HepG2 (cell line): ENCODE measurements around the gene TARS3. TPM values are rescaled to one million over a fixed set of nuclear protein-coding genes. Genes with fewer than 3 reads are reported as not detected.
"Not testable (repeated sequence)": the region's sequence is repeated elsewhere in the genome, so short reads cannot be mapped to it uniquely, and the experiment has no call there.

ENCODE experiments used
- ATAC-seq: fragments of 200-7000 bp; cut with Tn5 transposase; 3 replicates; pipeline ENCODE4 v1.9.1; 2020; ENCODE audit warnings: mild to moderate bottlenecking, moderate library complexity
- BruUV-seq: library from RNA; stranded (reverse); fragments of 400-500 nt; replicated peaks from 2 replicates; lab custom pipeline; 2021; lab: Mats Ljungman, UMichigan
- CTCF ChIA-PET: fragments of 300-600 bp; formaldehyde crosslinking; extraction: SDS; loops from one replicate; lab custom pipeline; 2021; ENCODE audit warnings: low total read pairs, inconsistent platforms, low intra/inter-chr PET ratio; lab: Yijun Ruan, JAX
- POLR2A ChIA-PET: fragments of 350-600 bp; sonication (Branson Sonifier 250); formaldehyde crosslinking; loops from one replicate; lab custom pipeline; 2020; ENCODE audit warnings: antibody characterized with exemption, inconsistent platforms; lab: Yijun Ruan, JAX
- DNase-seq: peaks from one replicate; pipeline ENCODE4 v3.0.0-alpha.2; 2015; ENCODE audit warnings: low spot score
- FAIRE-seq: peaks from 3 replicates; lab custom pipeline; 2011; peaks lifted over from hg19 to GRCh38; lab: Jason Lieb, UNC
- H2AFZ ChIP-seq: one replicate; pipeline ENCODE4 v1.6.1; 2011; ENCODE audit warnings: low read length, inconsistent platforms
- H3K27ac ChIP-seq: fragments of 300-600 bp; 3 replicates; pipeline ENCODE4 v1.8.0; 2011; ENCODE audit warnings: mixed run types, mild to moderate bottlenecking, mixed read lengths, low read length, inconsistent platforms; ENCODE audit not compliant: insufficient read depth; ENCODE audit errors: extremely low read length
- H3K27me3 ChIP-seq, 2 experiments: fragments of 200-600 bp in 1 of 2; 2 replicates in 1 of 2; 3 replicates in 1 of 2; pipeline versions ENCODE4 v1.6.0 to v1.8.0; 2011; ENCODE audit warnings: low read length in 2 of 2, mild to moderate bottlenecking in 2 of 2, moderate library complexity in 2 of 2, inconsistent platforms in 1 of 2; ENCODE audit not compliant: insufficient read depth in 2 of 2, control insufficient read depth in 1 of 2
- H3K36me3 ChIP-seq, 2 experiments: fragments of 200-600 bp in 1 of 2; replicated peaks in 1 of 2; 2 replicates in 1 of 2; 3 replicates in 1 of 2; pipeline versions ENCODE4 v1.5.1 to v1.8.0; 2011; ENCODE audit warnings: low read length in 2 of 2, inconsistent platforms in 1 of 2; ENCODE audit not compliant: insufficient read depth in 2 of 2, control insufficient read depth in 1 of 2
- H3K4me1 ChIP-seq: 2 replicates; pipeline ENCODE4 v1.5.1; 2012; ENCODE audit warnings: low read length, inconsistent platforms; ENCODE audit not compliant: insufficient read depth
- H3K4me2 ChIP-seq: 2 replicates; pipeline ENCODE4 v1.6.0; 2011; ENCODE audit warnings: low read depth, low read length, inconsistent platforms
- H3K4me3 ChIP-seq, 3 experiments: fragments of 200-600 bp in 1 of 3; sonication (generic), shearing (Covaris generic) in 1 of 3; replicated peaks in 1 of 3; 2 replicates each; pipeline ENCODE4 v1.5.1; 2011 to 2016; ENCODE audit warnings: low read length in 3 of 3, inconsistent platforms in 2 of 3, low read depth in 2 of 3, mild to moderate bottlenecking in 2 of 3, control low read depth in 1 of 3, mixed read lengths in 1 of 3; ENCODE audit not compliant: insufficient read depth in 1 of 3
- H3K79me2 ChIP-seq: one replicate; pipeline ENCODE4 v1.6.1; 2011; ENCODE audit warnings: low read length, inconsistent platforms; ENCODE audit not compliant: insufficient read depth
- H3K9ac ChIP-seq: 2 replicates; pipeline ENCODE4 v1.6.0; 2011; ENCODE audit warnings: mild to moderate bottlenecking, low read depth, low read length, inconsistent platforms; ENCODE audit not compliant: insufficient read depth
- H3K9me3 ChIP-seq: 2 replicates; pipeline ENCODE4 v1.5.1; 2012; ENCODE audit warnings: mild to moderate bottlenecking, low read length
- H4K20me1 ChIP-seq: 2 replicates; pipeline ENCODE4 v1.6.0; 2011; ENCODE audit warnings: inconsistent platforms, mild to moderate bottlenecking, low read length, moderate library complexity; ENCODE audit not compliant: insufficient read depth
- BORCS8-MEF2B ChIP-seq: sonication (generic); formaldehyde crosslinking; IDR thresholded peaks from 2 replicates; pipeline ENCODE4 v1.8.0; 2022; ENCODE audit warnings: mild to moderate bottlenecking, missing genetic modification reagents
- MAZ ChIP-seq, 2 experiments: sonication (generic) in 1 of 2; formaldehyde crosslinking in 1 of 2; IDR thresholded peaks; 2 replicates each; pipeline versions ENCODE4 v1.5.0 to v1.6.1; 2012 to 2020; ENCODE audit warnings: low read depth in 2 of 2, mild to moderate bottlenecking in 2 of 2, borderline replicate concordance in 1 of 2, improper control_type of control experiment in 1 of 2, low read length in 1 of 2, missing genetic modification reagents in 1 of 2, moderate library complexity in 1 of 2
- SRSF1 ChIP-seq: fragments of 200-400 bp; formaldehyde crosslinking; optimal IDR thresholded peaks from 2 replicates; pipeline ENCODE3; 2017; ENCODE audit warnings: mild to moderate bottlenecking, low read depth, low read length, moderate library complexity
- ZNF33A ChIP-seq: sonication (generic); formaldehyde crosslinking; IDR thresholded peaks from 2 replicates; pipeline ENCODE4 v1.5.1; 2020; ENCODE audit warnings: missing genetic modification reagents, mild to moderate bottlenecking, moderate library complexity, borderline replicate concordance
- WGBS: methylation state at CpG from one replicate; pipeline ENCODE4 v1.1.6; 2017; ENCODE audit warnings: low lambda C conversion rate; 5-methylcytosine and 5-hydroxymethylcytosine counted together
- in situ Hi-C: cut with HindIII; loops from 2 replicates; pipeline ENCODE4 v1.10.0; 2017; ENCODE audit warnings: low pct_unique_long_range_greater_than_20kb; ENCODE audit not compliant: extremely low pct_ligation_motif_present
- intact Hi-C: fragments of 100-400 bp; cut with micrococcal nuclease; formaldehyde crosslinking; loops from one replicate; pipeline ENCODE4 v1.10.0; 2022; ENCODE audit not compliant: unreplicated experiment
- polyA plus RNA-seq, 8 experiments: library from polyadenylated mRNA; depleted of rRNA in 3 of 8; stranded (reverse) in 7 of 8; unstranded in 1 of 8; fragments of >200 nt; fragmentation: Illumina TruSeq in 4 of 8; extraction: Trizol in 4 of 8; gene quantifications; 2 replicates each; pipeline versions ENCODE4 v1.2.1 to v1.2.3, GENCODE V29; 2011 to 2016; ENCODE audit warnings: low read depth in 4 of 8, missing spikeins in 1 of 8, mixed read lengths in 1 of 8; ENCODE audit not compliant: insufficient read depth in 1 of 8
- total RNA-seq, 5 experiments: library from RNA; depleted of rRNA; stranded (reverse); fragments of >200 nt; fragmentation: Illumina TruSeq; extraction: Trizol; gene quantifications; 2 replicates each; pipeline ENCODE4 v1.2.3, GENCODE V29; 2016; ENCODE audit warnings: low read depth in 1 of 5
- TF ChIP-seq, protein P1 (sequence below): IDR thresholded peaks from 2 replicates; pipeline ENCODE4 v1.4.0; 2020; ENCODE audit warnings: mild to moderate bottlenecking, missing genetic modification reagents
- TF ChIP-seq, protein P2 (sequence below): sonication (generic); formaldehyde crosslinking; IDR thresholded peaks from 2 replicates; pipeline ENCODE4 v1.5.0; 2020; ENCODE audit warnings: mild to moderate bottlenecking, missing genetic modification reagents, moderate library complexity

TARS3 gene
- total and polyA plus RNA-seq, 2 of the 13 experiments (the other 11 are each of a cell fraction or from before 2014, with no cell fraction given) = 4.1 to 11.7 TPM

DNA sequence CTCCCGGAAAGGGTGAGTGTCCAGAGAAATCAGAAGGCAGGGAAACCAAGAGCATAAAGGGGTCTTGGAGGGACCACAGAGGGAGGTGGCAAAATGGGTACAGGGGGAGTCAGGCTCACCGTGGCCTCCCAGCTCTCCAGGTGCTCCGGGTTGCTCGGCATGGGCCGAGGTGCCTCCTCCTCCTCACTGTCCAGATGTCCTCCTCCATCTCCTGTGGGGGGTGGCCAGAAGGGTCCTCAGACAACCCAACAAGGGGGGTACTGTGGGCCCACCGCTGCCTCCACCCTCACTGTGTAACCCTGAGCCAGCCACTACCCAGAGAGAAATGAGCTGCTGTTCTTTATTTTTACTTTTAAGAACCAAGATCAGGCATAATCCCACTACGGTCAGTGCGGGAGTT is 48.6 kb upstream of the TARS3 start (continued):
- TF ChIP-seq, protein P1, sequence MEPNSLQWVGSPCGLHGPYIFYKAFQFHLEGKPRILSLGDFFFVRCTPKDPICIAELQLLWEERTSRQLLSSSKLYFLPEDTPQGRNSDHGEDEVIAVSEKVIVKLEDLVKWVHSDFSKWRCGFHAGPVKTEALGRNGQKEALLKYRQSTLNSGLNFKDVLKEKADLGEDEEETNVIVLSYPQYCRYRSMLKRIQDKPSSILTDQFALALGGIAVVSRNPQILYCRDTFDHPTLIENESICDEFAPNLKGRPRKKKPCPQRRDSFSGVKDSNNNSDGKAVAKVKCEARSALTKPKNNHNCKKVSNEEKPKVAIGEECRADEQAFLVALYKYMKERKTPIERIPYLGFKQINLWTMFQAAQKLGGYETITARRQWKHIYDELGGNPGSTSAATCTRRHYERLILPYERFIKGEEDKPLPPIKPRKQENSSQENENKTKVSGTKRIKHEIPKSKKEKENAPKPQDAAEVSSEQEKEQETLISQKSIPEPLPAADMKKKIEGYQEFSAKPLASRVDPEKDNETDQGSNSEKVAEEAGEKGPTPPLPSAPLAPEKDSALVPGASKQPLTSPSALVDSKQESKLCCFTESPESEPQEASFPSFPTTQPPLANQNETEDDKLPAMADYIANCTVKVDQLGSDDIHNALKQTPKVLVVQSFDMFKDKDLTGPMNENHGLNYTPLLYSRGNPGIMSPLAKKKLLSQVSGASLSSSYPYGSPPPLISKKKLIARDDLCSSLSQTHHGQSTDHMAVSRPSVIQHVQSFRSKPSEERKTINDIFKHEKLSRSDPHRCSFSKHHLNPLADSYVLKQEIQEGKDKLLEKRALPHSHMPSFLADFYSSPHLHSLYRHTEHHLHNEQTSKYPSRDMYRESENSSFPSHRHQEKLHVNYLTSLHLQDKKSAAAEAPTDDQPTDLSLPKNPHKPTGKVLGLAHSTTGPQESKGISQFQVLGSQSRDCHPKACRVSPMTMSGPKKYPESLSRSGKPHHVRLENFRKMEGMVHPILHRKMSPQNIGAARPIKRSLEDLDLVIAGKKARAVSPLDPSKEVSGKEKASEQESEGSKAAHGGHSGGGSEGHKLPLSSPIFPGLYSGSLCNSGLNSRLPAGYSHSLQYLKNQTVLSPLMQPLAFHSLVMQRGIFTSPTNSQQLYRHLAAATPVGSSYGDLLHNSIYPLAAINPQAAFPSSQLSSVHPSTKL (CRISPR knock-in tag) = no peak
- TF ChIP-seq MAZ (IDR thresholded peaks at IDR 0.05; ENCODE audit: borderline replicate concordance, low read depth, low read length) = no peak
- no peak for TF ChIP-seq MAZ (CRISPR knock-in tag; IDR thresholded peaks at IDR 0.05; ENCODE audit: low read depth)
- no peak for TF ChIP-seq ZNF33A (CRISPR knock-in tag)
- no peak for TF ChIP-seq SRSF1
- TF ChIP-seq BORCS8-MEF2B (CRISPR knock-in tag) = no peak

DNA sequence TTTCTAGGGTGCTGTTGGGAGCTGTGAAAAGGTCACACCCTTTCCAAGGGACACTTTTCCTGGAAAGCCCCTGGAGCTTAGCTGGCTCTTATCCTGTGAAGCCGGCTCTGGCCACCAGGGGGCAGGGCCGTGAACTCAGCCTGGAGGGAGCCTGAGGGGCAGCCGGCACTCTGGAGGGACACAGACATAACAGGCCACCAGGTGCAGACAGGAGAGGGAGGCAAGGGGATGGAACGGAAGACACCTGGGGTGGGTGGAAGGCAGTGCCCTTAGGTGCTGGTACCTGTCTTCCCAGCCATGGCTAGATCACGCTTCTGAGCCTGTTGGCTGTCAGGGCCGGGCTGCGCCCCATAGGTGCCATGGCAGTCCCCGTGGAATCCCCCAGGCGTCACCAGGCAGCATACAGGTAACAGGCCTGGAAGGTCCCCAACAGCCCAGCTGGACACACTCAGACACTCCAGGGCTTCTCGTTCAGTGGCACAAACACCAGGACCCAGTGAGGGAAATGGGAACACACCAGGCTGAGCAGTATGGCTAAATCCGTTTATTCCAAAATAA is 42.9 kb upstream of the TARS3 start:
- H2AFZ ChIP-seq, H3K4me1 ChIP-seq, intact Hi-C loops, DNase-seq, H3K4me2 ChIP-seq, H3K27me3 ChIP-seq, H3K9ac ChIP-seq, H3K79me2 ChIP-seq, H3K4me3 ChIP-seq, H4K20me1 ChIP-seq, BruUV-seq, POLR2A ChIA-PET, H3K27ac ChIP-seq, CTCF ChIA-PET, in situ Hi-C loops, H3K36me3 ChIP-seq, H3K9me3 ChIP-seq: not testable (repeated sequence)
- TF ChIP-seq, protein P2, sequence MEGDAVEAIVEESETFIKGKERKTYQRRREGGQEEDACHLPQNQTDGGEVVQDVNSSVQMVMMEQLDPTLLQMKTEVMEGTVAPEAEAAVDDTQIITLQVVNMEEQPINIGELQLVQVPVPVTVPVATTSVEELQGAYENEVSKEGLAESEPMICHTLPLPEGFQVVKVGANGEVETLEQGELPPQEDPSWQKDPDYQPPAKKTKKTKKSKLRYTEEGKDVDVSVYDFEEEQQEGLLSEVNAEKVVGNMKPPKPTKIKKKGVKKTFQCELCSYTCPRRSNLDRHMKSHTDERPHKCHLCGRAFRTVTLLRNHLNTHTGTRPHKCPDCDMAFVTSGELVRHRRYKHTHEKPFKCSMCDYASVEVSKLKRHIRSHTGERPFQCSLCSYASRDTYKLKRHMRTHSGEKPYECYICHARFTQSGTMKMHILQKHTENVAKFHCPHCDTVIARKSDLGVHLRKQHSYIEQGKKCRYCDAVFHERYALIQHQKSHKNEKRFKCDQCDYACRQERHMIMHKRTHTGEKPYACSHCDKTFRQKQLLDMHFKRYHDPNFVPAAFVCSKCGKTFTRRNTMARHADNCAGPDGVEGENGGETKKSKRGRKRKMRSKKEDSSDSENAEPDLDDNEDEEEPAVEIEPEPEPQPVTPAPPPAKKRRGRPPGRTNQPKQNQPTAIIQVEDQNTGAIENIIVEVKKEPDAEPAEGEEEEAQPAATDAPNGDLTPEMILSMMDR (CRISPR knock-in tag) = peak; percentile 9; the same call in 1 of the 2 replicates
- 58% methylated on average over 4 of the region's 11 CpGs for WGBS
- peak; percentile 78 for FAIRE-seq
- peak; percentile 76 for ATAC-seq
